Caco-2 (cell line): ENCODE data around the gene CAMK4. TPM values are rescaled to one million over a fixed set of nuclear protein-coding genes. Genes with fewer than 3 reads are reported as not detected.

Experiments
- BruUV-seq: library from RNA; stranded (reverse); fragments of 400-500 nt; replicated peaks from 2 replicates; lab custom pipeline; 2021; lab: Mats Ljungman, UMichigan
- CTCF ChIA-PET: fragments of 300-600 bp; sonication (Branson Sonifier 250); formaldehyde crosslinking; loops from one replicate; lab custom pipeline; 2022; ENCODE audit warnings: antibody characterized with exemption; lab: Charles Lee
- POLR2A ChIA-PET: fragments of 300-600 bp; sonication (Branson Sonifier 250); formaldehyde crosslinking; loops from one replicate; lab custom pipeline; 2022; ENCODE audit warnings: antibody characterized with exemption; lab: Charles Lee
- DNase-seq, 2 experiments: peaks; one replicate each; pipeline versions ENCODE4 v3.0.0 to v3.0.0-alpha.2; 2020 to 2022
- H3K27me3 ChIP-seq: replicated peaks from 2 replicates; pipeline ENCODE4 v1.6.0; 2011; ENCODE audit warnings: low read length; ENCODE audit not compliant: control insufficient read depth, insufficient read depth
- H3K36me3 ChIP-seq: 2 replicates; pipeline ENCODE4 v1.5.1; 2011; ENCODE audit warnings: low read length; ENCODE audit not compliant: control insufficient read depth, insufficient read depth
- H3K4me1 ChIP-seq: fragments of 250-450 bp; sonication (Bioruptor Pico); 2 replicates; pipeline ENCODE4 v1.5.1; 2020; ENCODE audit warnings: mild to moderate bottlenecking
- H3K4me3 ChIP-seq: 2 replicates; pipeline ENCODE4 v1.5.1; 2011; ENCODE audit warnings: low read depth, mild to moderate bottlenecking, control low read depth, low read length
- H3K9me3 ChIP-seq: fragments of 250-450 bp; sonication (Bioruptor Pico); 2 replicates; pipeline ENCODE4 v1.5.1; 2020; ENCODE audit warnings: mild to moderate bottlenecking, moderate library complexity
- H3K27ac Mint-ChIP-seq: one replicate; pipeline ENCODE4 v1.8.0; 2022; ENCODE audit warnings: mixed read lengths; ENCODE audit not compliant: unreplicated experiment
- H3K27me3 Mint-ChIP-seq: one replicate; pipeline ENCODE4 v1.8.0; 2022; ENCODE audit warnings: mixed read lengths; ENCODE audit not compliant: insufficient read depth, unreplicated experiment
- H3K36me3 Mint-ChIP-seq: one replicate; pipeline ENCODE4 v1.8.0; 2022; ENCODE audit warnings: mild to moderate bottlenecking, mixed read lengths; ENCODE audit not compliant: insufficient read depth, unreplicated experiment
- H3K4me1 Mint-ChIP-seq: one replicate; pipeline ENCODE4 v1.8.0; 2022; ENCODE audit warnings: low read depth, mixed read lengths; ENCODE audit not compliant: unreplicated experiment
- H3K4me3 Mint-ChIP-seq: one replicate; pipeline ENCODE4 v1.8.0; 2022; ENCODE audit warnings: mild to moderate bottlenecking, moderate library complexity, mixed read lengths; ENCODE audit not compliant: unreplicated experiment
- H3K9me3 Mint-ChIP-seq: one replicate; pipeline ENCODE4 v1.8.0; 2022; ENCODE audit warnings: mixed read lengths; ENCODE audit not compliant: unreplicated experiment
- intact Hi-C: fragments of 100-400 bp; cut with micrococcal nuclease; formaldehyde crosslinking; loops from one replicate; pipeline ENCODE4 v1.10.0; 2022; ENCODE audit not compliant: unreplicated experiment
- total RNA-seq: library from RNA; stranded (reverse); gene quantifications from 2 replicates; pipeline ENCODE4 v1.2.3, GENCODE V29; 2022
- TF ChIP-seq, protein P1 (sequence below), 2 experiments: fragments of 200-600 bp in 1 of 2; IDR thresholded peaks; 1 replicate in 1 of 2; 2 replicates in 1 of 2; pipeline versions ENCODE4 v1.5.1 to v1.8.0; 2011 to 2022; ENCODE audit warnings: antibody characterized with exemption in 1 of 2, control low read depth in 1 of 2, inconsistent platforms in 1 of 2, low read depth in 1 of 2, low read length in 1 of 2, mild to moderate bottlenecking in 1 of 2, moderate library complexity in 1 of 2; ENCODE audit not compliant: insufficient read depth in 1 of 2, severe bottlenecking in 1 of 2, unreplicated experiment in 1 of 2

Gene CAMK4
- total RNA-seq, 1 experiment from 2014 or later = not detected

GRCh38 chr5:111453295-111453694 lies 229.1 kb downstream of the CAMK4 start:
- intact Hi-C loops = no loop called here
- H3K4me3 ChIP-seq = no peak overlapping the region
- no peaks in the 10 kb centered on the region for H3K36me3 Mint-ChIP-seq
- DNase-seq = no peak
- ChIA-PET POLR2A (no interaction called here), CTCF (no interaction called here)
- H3K4me1 Mint-ChIP-seq = no peaks in the 10 kb centered on the region
- no peak overlapping the region for H3K27ac Mint-ChIP-seq
- no peaks in the 10 kb centered on the region for H3K9me3 ChIP-seq
- no peaks in the 10 kb centered on the region for H3K27me3 ChIP-seq
- H3K4me1 ChIP-seq = no peaks in the 10 kb centered on the region
- BruUV-seq = no TSS peak
- peaks cover 14% of the 10 kb centered on the region for H3K27me3 Mint-ChIP-seq
- H3K9me3 Mint-ChIP-seq = no peaks in the 10 kb centered on the region
- no peak overlapping the region for H3K4me3 Mint-ChIP-seq
- TF ChIP-seq, protein P1, sequence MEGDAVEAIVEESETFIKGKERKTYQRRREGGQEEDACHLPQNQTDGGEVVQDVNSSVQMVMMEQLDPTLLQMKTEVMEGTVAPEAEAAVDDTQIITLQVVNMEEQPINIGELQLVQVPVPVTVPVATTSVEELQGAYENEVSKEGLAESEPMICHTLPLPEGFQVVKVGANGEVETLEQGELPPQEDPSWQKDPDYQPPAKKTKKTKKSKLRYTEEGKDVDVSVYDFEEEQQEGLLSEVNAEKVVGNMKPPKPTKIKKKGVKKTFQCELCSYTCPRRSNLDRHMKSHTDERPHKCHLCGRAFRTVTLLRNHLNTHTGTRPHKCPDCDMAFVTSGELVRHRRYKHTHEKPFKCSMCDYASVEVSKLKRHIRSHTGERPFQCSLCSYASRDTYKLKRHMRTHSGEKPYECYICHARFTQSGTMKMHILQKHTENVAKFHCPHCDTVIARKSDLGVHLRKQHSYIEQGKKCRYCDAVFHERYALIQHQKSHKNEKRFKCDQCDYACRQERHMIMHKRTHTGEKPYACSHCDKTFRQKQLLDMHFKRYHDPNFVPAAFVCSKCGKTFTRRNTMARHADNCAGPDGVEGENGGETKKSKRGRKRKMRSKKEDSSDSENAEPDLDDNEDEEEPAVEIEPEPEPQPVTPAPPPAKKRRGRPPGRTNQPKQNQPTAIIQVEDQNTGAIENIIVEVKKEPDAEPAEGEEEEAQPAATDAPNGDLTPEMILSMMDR (IDR thresholded peaks at IDR 0.05; ENCODE audit: insufficient read depth in 1 of 2, low read depth in 1 of 2, low read length in 1 of 2, severe bottlenecking in 1 of 2, unreplicated experiment in 1 of 2) = no peak
- no peaks in the 10 kb centered on the region for H3K36me3 ChIP-seq

- no peak overlapping the region for H3K4me3 Mint-ChIP-seq
- DNase-seq = no peak
- POLR2A ChIA-PET = no interaction called here
Measured at GRCh38 chr5:111453747-111454146, 229.6 kb downstream of the CAMK4 start.

GRCh38 chr5:111454198-111454622 lies 230.0 kb downstream of the CAMK4 start:
- H3K27ac Mint-ChIP-seq = no peak overlapping the region
- H3K4me3 Mint-ChIP-seq = no peak overlapping the region
- intact Hi-C loops = no loop called here
- POLR2A ChIA-PET = no interaction called here
- Histone ChIP-seq H3K9me3 (no peaks in the 10 kb centered on the region), H3K4me3 (no peak overlapping the region), H3K4me1 (no peaks in the 10 kb centered on the region), H3K36me3 (no peaks in the 10 kb centered on the region), H3K27me3 (no peaks in the 10 kb centered on the region)
- no peak for DNase-seq
- no TSS peak for BruUV-seq
- H3K9me3 Mint-ChIP-seq = no peaks in the 10 kb centered on the region
- H3K27me3 Mint-ChIP-seq = peaks cover 22% of the 10 kb centered on the region
- H3K4me1 Mint-ChIP-seq = no peaks in the 10 kb centered on the region
- CTCF ChIA-PET = no interaction called here
- no peaks in the 10 kb centered on the region for H3K36me3 Mint-ChIP-seq
- TF ChIP-seq, protein P1 (IDR thresholded peaks at IDR 0.05; ENCODE audit: insufficient read depth in 1 of 2, low read depth in 1 of 2, low read length in 1 of 2, severe bottlenecking in 1 of 2, unreplicated experiment in 1 of 2) = no peak

More at GRCh38 chr5:111453747-111454146, 229.6 kb downstream of the CAMK4 start:
- no peaks in the 10 kb centered on the region for H3K9me3 ChIP-seq
- TF ChIP-seq, protein P1 (IDR thresholded peaks at IDR 0.05; ENCODE audit: insufficient read depth in 1 of 2, low read depth in 1 of 2, low read length in 1 of 2, severe bottlenecking in 1 of 2, unreplicated experiment in 1 of 2) = no peak
- no peaks in the 10 kb centered on the region for H3K36me3 ChIP-seq
- no peaks in the 10 kb centered on the region for H3K4me1 ChIP-seq
- CTCF ChIA-PET = no interaction called here
- no peaks in the 10 kb centered on the region for H3K27me3 ChIP-seq
- Mint-ChIP-seq H3K9me3 (no peaks in the 10 kb centered on the region), H3K4me1 (no peaks in the 10 kb centered on the region), H3K36me3 (no peaks in the 10 kb centered on the region), H3K27ac (no peak overlapping the region), H3K27me3 (peaks cover 17% of the 10 kb centered on the region)
- BruUV-seq = no TSS peak
- H3K4me3 ChIP-seq = no peak overlapping the region
- intact Hi-C loops = no loop called here
